Mesendoderm (in vitro differentiated cells): ENCODE data around the gene CIAO2A.
A peak's percentile ranks its signal among the peaks of the same experiment; 100 is the strongest.

Source experiments
- DNase-seq: peaks from one replicate; pipeline ENCODE4 v3.0.0; 2013
- H2AK5ac ChIP-seq: 2 replicates; pipeline ENCODE4 v1.6.1; 2013; ENCODE audit warnings: low read length, inconsistent platforms
- H2BK120ac ChIP-seq: 2 replicates; pipeline ENCODE4 v1.6.1; 2013; ENCODE audit warnings: low read depth, mild to moderate bottlenecking, low read length, moderate library complexity, mixed read lengths
- H2BK15ac ChIP-seq: replicated peaks from 2 replicates; pipeline ENCODE4 v1.6.1; 2013; ENCODE audit warnings: low read depth, mild to moderate bottlenecking, moderate library complexity
- H2BK5ac ChIP-seq: 2 replicates; pipeline ENCODE4 v1.6.1; 2013; ENCODE audit warnings: low read length, inconsistent platforms
- H3K18ac ChIP-seq: 2 replicates; pipeline ENCODE4 v1.6.1; 2013; ENCODE audit warnings: mild to moderate bottlenecking, low read length, mixed read lengths
- H3K23ac ChIP-seq: one replicate; pipeline ENCODE4 v1.6.1; 2013; ENCODE audit warnings: low read length
- H3K27ac ChIP-seq: 2 replicates; pipeline ENCODE4 v1.5.1; 2013; ENCODE audit warnings: low read depth, mild to moderate bottlenecking, inconsistent platforms, low read length, moderate library complexity
- H3K27me3 ChIP-seq: 2 replicates; pipeline ENCODE4 v1.6.1; 2013; ENCODE audit warnings: low read length, control low read depth, mild to moderate bottlenecking, inconsistent platforms; ENCODE audit not compliant: insufficient read depth, poor library complexity
- H3K36me3 ChIP-seq: 2 replicates; pipeline ENCODE4 v1.6.1; 2013; ENCODE audit warnings: low read length, inconsistent platforms; ENCODE audit not compliant: control insufficient read depth, insufficient read depth
- H3K4ac ChIP-seq: one replicate; pipeline ENCODE4 v1.6.1; 2013; ENCODE audit warnings: low read depth, mild to moderate bottlenecking, low read length, moderate library complexity
- H3K4me1 ChIP-seq: 2 replicates; pipeline ENCODE4 v1.6.1; 2013; ENCODE audit warnings: low read depth, low read length, inconsistent platforms; ENCODE audit not compliant: control insufficient read depth
- H3K4me2 ChIP-seq: 2 replicates; pipeline ENCODE4 v1.6.1; 2013; ENCODE audit warnings: low read length
- H3K4me3 ChIP-seq: 2 replicates; pipeline ENCODE4 v1.5.1; 2013; ENCODE audit warnings: mild to moderate bottlenecking, low read length
- H3K56ac ChIP-seq: one replicate; pipeline ENCODE4 v1.6.1; 2013; ENCODE audit warnings: low read length
- H3K79me1 ChIP-seq: 2 replicates; pipeline ENCODE4 v1.6.1; 2013; ENCODE audit warnings: low read length, inconsistent platforms
- H3K79me2 ChIP-seq: 2 replicates; pipeline ENCODE4 v1.6.1; 2013; ENCODE audit warnings: mild to moderate bottlenecking, low read length; ENCODE audit not compliant: control insufficient read depth, insufficient read depth
- H3K9ac ChIP-seq: 2 replicates; pipeline ENCODE4 v1.6.1; 2013; ENCODE audit warnings: low read length, inconsistent platforms
- H4K5ac ChIP-seq: one replicate; pipeline ENCODE4 v1.6.1; 2013; ENCODE audit warnings: low read length
- H4K8ac ChIP-seq: one replicate; pipeline ENCODE4 v1.6.1; 2013; ENCODE audit warnings: low read depth, mild to moderate bottlenecking, control low read depth, low read length, moderate library complexity
- WGBS: extraction: QIAGEN DNeasy Blood & Tissue Kit; methylation state at CpG from one replicate; pipeline ENCODE4 v1.1.7; 2013; ENCODE audit warnings: low lambda C conversion rate, missing lambda C conversion rate; ENCODE audit not compliant: insufficient coverage; ENCODE audit errors: extremely low coverage; 5-methylcytosine and 5-hydroxymethylcytosine counted together

Gene CIAO2A

GRCh38 chr15:64051407-64052259 lies 42.0 kb downstream of the CIAO2A start:
- no peak overlapping the region for H2BK15ac ChIP-seq
- no peak overlapping the region for H4K5ac ChIP-seq
- H2AK5ac ChIP-seq = no peak overlapping the region
- no CpG with 5 or more reads among the region's 6 CpGs for WGBS
- no peak overlapping the region for H3K27ac ChIP-seq
- no peaks in the 10 kb centered on the region for H3K4me1 ChIP-seq
- H3K27me3 ChIP-seq = no peaks in the 10 kb centered on the region
- DNase-seq = no peak
- H3K79me2 ChIP-seq = no peaks in the 10 kb centered on the region
- no peak overlapping the region for H3K56ac ChIP-seq
- H3K23ac ChIP-seq = no peak overlapping the region
- no peak overlapping the region for H3K18ac ChIP-seq
- H3K4me2 ChIP-seq = no peak overlapping the region
- H4K8ac ChIP-seq = no peak overlapping the region
- no peak overlapping the region for H3K4ac ChIP-seq
- H3K4me3 ChIP-seq = no peak overlapping the region
- no peaks in the 10 kb centered on the region for H3K79me1 ChIP-seq
- no peak overlapping the region for H3K9ac ChIP-seq
- no peaks in the 10 kb centered on the region for H3K36me3 ChIP-seq
- H2BK120ac ChIP-seq = no peak overlapping the region
- no peak overlapping the region for H2BK5ac ChIP-seq

- Histone ChIP-seq H3K79me2 (no peaks in the 10 kb centered on the region), H3K27ac (no peak overlapping the region), H3K4ac (no peak overlapping the region), H3K9ac (no peak overlapping the region), H3K79me1 (no peaks in the 10 kb centered on the region), H3K23ac (no peak overlapping the region), H3K18ac (no peak overlapping the region), H3K4me1 (no peaks in the 10 kb centered on the region), H2BK15ac (no peak overlapping the region), H4K8ac (no peak overlapping the region), H3K4me3 (no peak overlapping the region), H2BK5ac (no peak overlapping the region), H2AK5ac (no peak overlapping the region), H4K5ac (no peak overlapping the region), H2BK120ac (no peak overlapping the region), H3K4me2 (no peak overlapping the region), H3K56ac (no peak overlapping the region), H3K36me3 (no peaks in the 10 kb centered on the region), H3K27me3 (no peaks in the 10 kb centered on the region)
- WGBS = no CpG with 5 or more reads among the region's 2 CpGs
- no peak for DNase-seq
Measured at GRCh38 chr15:64051093-64051402, 42.6 kb downstream of the CIAO2A start.

GRCh38 chr15:64050281-64051092 lies 43.2 kb downstream of the CIAO2A start:
- DNase-seq = no peak
- H3K79me1 ChIP-seq = no peaks in the 10 kb centered on the region
- no peak overlapping the region for H3K18ac ChIP-seq
- no peak overlapping the region for H2AK5ac ChIP-seq
- H2BK5ac ChIP-seq = no peak overlapping the region
- no peak overlapping the region for H4K8ac ChIP-seq
- no peak overlapping the region for H3K4ac ChIP-seq
- H3K9ac ChIP-seq = no peak overlapping the region
- H3K4me2 ChIP-seq = no peak overlapping the region
- H2BK15ac ChIP-seq = no peak overlapping the region
- no peaks in the 10 kb centered on the region for H3K79me2 ChIP-seq
- no peak overlapping the region for H3K27ac ChIP-seq
- no peaks in the 10 kb centered on the region for H3K4me1 ChIP-seq
- no peak overlapping the region for H4K5ac ChIP-seq
- H3K56ac ChIP-seq = no peak overlapping the region
- no peak overlapping the region for H3K4me3 ChIP-seq
- H2BK120ac ChIP-seq = no peak overlapping the region
- no CpG with 5 or more reads among the region's 8 CpGs for WGBS
- H3K36me3 ChIP-seq = no peaks in the 10 kb centered on the region
- H3K27me3 ChIP-seq = no peaks in the 10 kb centered on the region
- no peak overlapping the region for H3K23ac ChIP-seq

- Histone ChIP-seq H3K9ac (no peak overlapping the region), H2BK120ac (no peak overlapping the region), H2BK5ac (no peak overlapping the region), H3K18ac (no peak overlapping the region), H3K27ac (no peak overlapping the region), H3K4me2 (no peak overlapping the region), H3K79me1 (no peaks in the 10 kb centered on the region), H3K4me3 (no peak overlapping the region), H3K56ac (no peak overlapping the region), H3K23ac (no peak overlapping the region), H3K4ac (no peak overlapping the region), H3K27me3 (no peaks in the 10 kb centered on the region), H4K5ac (no peak overlapping the region), H4K8ac (no peak overlapping the region), H3K4me1 (no peaks in the 10 kb centered on the region), H2BK15ac (no peak overlapping the region), H3K79me2 (no peaks in the 10 kb centered on the region), H2AK5ac (no peak overlapping the region), H3K36me3 (no peaks in the 10 kb centered on the region)
- DNase-seq = no peak
- WGBS = no CpG with 5 or more reads among the region's 1 CpG
Measured at GRCh38 chr15:64048781-64049460, 44.7 kb downstream of the CIAO2A start.

- no peak within 1 kb of the TSS for H3K4me3 ChIP-seq
- H3K79me2 ChIP-seq = no peaks in the 10 kb centered on the region
- no peak within 1 kb of the TSS for H3K18ac ChIP-seq
- H3K4me2 ChIP-seq = peak within 1 kb of the TSS; percentile 88
- no peak within 1 kb of the TSS for H2BK120ac ChIP-seq
- no peak within 1 kb of the TSS for H3K23ac ChIP-seq
- no peak within 1 kb of the TSS for H2BK15ac ChIP-seq
- no peaks in the 10 kb centered on the region for H3K4me1 ChIP-seq
- H2AK5ac ChIP-seq = no peak within 1 kb of the TSS
- H3K9ac ChIP-seq = peak within 1 kb of the TSS; percentile 64
- no peak within 1 kb of the TSS for H3K27ac ChIP-seq
- H3K56ac ChIP-seq = peak within 1 kb of the TSS; percentile 83
- DNase-seq = peak; percentile 57
- no CpG with 5 or more reads among the region's 50 CpGs for WGBS
- H4K8ac ChIP-seq = no peak within 1 kb of the TSS
- no peak within 1 kb of the TSS for H2BK5ac ChIP-seq
- no peaks in the 10 kb centered on the region for H3K36me3 ChIP-seq
- no peaks in the 10 kb centered on the region for H3K27me3 ChIP-seq
- no peaks in the 10 kb centered on the region for H3K79me1 ChIP-seq
- no peak within 1 kb of the TSS for H4K5ac ChIP-seq
- no peak within 1 kb of the TSS for H3K4ac ChIP-seq
Measured at GRCh38 chr15:64046421-64047153, 47.1 kb downstream of the CIAO2A start, which contains the start of gene DAPK2. Gene DAPK2 (minus strand): TSS chr15:64046485. CDS start chr15:64040261, 6,224 bp downstream.
